Fibroblast of the aortic adventitia (primary cell): ENCODE results near the gene IRF4. TPM values are rescaled to one million over a fixed set of nuclear protein-coding genes. Genes with fewer than 3 reads are reported as not detected.

Experiments used
- DNase-seq: peaks from one replicate; pipeline ENCODE4 v3.0.0-alpha.2; 2010; ENCODE audit warnings: low read depth
- H3K4me3 ChIP-seq: 2 replicates; pipeline ENCODE4 v1.5.1; 2011; ENCODE audit warnings: low read depth, mild to moderate bottlenecking, control low read depth, low read length, moderate library complexity
- total RNA-seq: library from RNA; depleted of rRNA; stranded (reverse); fragments of >200 nt; gene quantifications from 2 replicates; pipeline ENCODE4 v1.2.3, GENCODE V29; 2012; ENCODE audit warnings: low replicate concordance
- TF ChIP-seq, protein P1 (sequence below): IDR thresholded peaks from 2 replicates; pipeline ENCODE4 v1.5.1; 2011; ENCODE audit warnings: mild to moderate bottlenecking, low read length, control low read depth, inconsistent platforms; ENCODE audit not compliant: insufficient read depth

The IRF4 gene
- total RNA-seq, 1 donor = 2.3 TPM

GRCh38 chr6:403659-404655 is 12.4 kb downstream of the IRF4 start:
- H3K4me3 ChIP-seq = no peak overlapping the region
- DNase-seq = no peak
- TF ChIP-seq, protein P1, sequence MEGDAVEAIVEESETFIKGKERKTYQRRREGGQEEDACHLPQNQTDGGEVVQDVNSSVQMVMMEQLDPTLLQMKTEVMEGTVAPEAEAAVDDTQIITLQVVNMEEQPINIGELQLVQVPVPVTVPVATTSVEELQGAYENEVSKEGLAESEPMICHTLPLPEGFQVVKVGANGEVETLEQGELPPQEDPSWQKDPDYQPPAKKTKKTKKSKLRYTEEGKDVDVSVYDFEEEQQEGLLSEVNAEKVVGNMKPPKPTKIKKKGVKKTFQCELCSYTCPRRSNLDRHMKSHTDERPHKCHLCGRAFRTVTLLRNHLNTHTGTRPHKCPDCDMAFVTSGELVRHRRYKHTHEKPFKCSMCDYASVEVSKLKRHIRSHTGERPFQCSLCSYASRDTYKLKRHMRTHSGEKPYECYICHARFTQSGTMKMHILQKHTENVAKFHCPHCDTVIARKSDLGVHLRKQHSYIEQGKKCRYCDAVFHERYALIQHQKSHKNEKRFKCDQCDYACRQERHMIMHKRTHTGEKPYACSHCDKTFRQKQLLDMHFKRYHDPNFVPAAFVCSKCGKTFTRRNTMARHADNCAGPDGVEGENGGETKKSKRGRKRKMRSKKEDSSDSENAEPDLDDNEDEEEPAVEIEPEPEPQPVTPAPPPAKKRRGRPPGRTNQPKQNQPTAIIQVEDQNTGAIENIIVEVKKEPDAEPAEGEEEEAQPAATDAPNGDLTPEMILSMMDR = no peak

GRCh38 chr6:404685-405423 is 13.3 kb downstream of the IRF4 start:
- TF ChIP-seq, protein P1 = no peak
- no peak for DNase-seq
- no peak overlapping the region for H3K4me3 ChIP-seq

GRCh38 chr6:408148-408547 is 16.6 kb downstream of the IRF4 start:
- TF ChIP-seq, protein P1 = no peak
- no peak for DNase-seq
- no peak overlapping the region for H3K4me3 ChIP-seq

GRCh38 chr6:408599-409102 is 17.1 kb downstream of the IRF4 start:
- DNase-seq = peak; percentile 74
- TF ChIP-seq, protein P1 = peak; percentile 48
- no peak overlapping the region for H3K4me3 ChIP-seq

GRCh38 chr6:409370-409972 is 17.9 kb downstream of the IRF4 start:
- no peak overlapping the region for H3K4me3 ChIP-seq
- TF ChIP-seq, protein P1 = no peak
- no peak for DNase-seq
